Right forelimb (tissue), 1 donor: ENCODE measurements around the gene KRT27.
"Not testable (repeated sequence)": the region's sequence is repeated elsewhere in the genome, so short reads cannot be mapped to it uniquely, and the experiment has no call there.

ENCODE experiments used
- DNase-seq: peaks from one replicate; pipeline ENCODE4 v3.0.0-alpha.2; 2018

Gene KRT27

GRCh38 chr17:40751065-40751464 lies 31.3 kb downstream of the KRT27 start:
- no peak for DNase-seq

- no peak for DNase-seq
Observed at GRCh38 chr17:40750391-40750790, 32.0 kb downstream of the KRT27 start.

- DNase-seq = not testable (repeated sequence)
Observed at GRCh38 chr17:40748666-40749065, 33.7 kb downstream of the KRT27 start.

GRCh38 chr17:40738553-40738952 lies 43.8 kb downstream of the KRT27 start:
- DNase-seq = no peak

- no peak for DNase-seq
Observed at GRCh38 chr17:40735016-40735415, 47.3 kb downstream of the KRT27 start.

- DNase-seq = no peak
Observed at GRCh38 chr17:40734018-40734417, 48.3 kb downstream of the KRT27 start.

- DNase-seq = no peak
Observed at GRCh38 chr17:40730970-40731369, 51.4 kb downstream of the KRT27 start.

- DNase-seq = no peak
Observed at GRCh38 chr17:40727447-40728231, 54.7 kb downstream of the KRT27 start.

GRCh38 chr17:40726919-40727318 lies 55.4 kb downstream of the KRT27 start:
- no peak for DNase-seq
